GM12875 (cell line): Measurements from ENCODE around the gene IFT172.
"Not testable (repeated sequence)": the region's sequence is repeated elsewhere in the genome, so short reads cannot be mapped to it uniquely, and the experiment has no call there.

Experiments
- H3K4me3 ChIP-seq: one replicate; pipeline ENCODE4 v1.5.1; 2011; ENCODE audit warnings: low read depth, low read length, control low read depth
- CTCF ChIP-seq: IDR thresholded peaks from 2 replicates; pipeline ENCODE4 v1.5.1; 2011; ENCODE audit warnings: low read depth, mild to moderate bottlenecking, control low read depth, inconsistent platforms, low read length, moderate library complexity, borderline replicate concordance; ENCODE audit not compliant: insufficient read depth

The IFT172 gene

GRCh38 chr2:27489498-27490397, at the start of gene IFT172:
IFT172 (minus strand) TSS chr2:27489743; CDS start chr2:27489653, 90 bp downstream.
- H3K4me3 ChIP-seq: peak within 1 kb of the TSS; percentile 49
- no peak for TF ChIP-seq CTCF

- not testable (repeated sequence) for H3K4me3 ChIP-seq
These were observed 49.4 kb upstream of the IFT172 start for GRCh38 chr2:27538839-27539450.

- no peak overlapping the region for H3K4me3 ChIP-seq
- TF ChIP-seq CTCF: no peak
These were observed 47.7 kb upstream of the IFT172 start for GRCh38 chr2:27537287-27537686.

- H3K4me3 ChIP-seq: no peak overlapping the region
- no peak for TF ChIP-seq CTCF
These were observed 42.4 kb upstream of the IFT172 start for GRCh38 chr2:27531983-27532382.

GRCh38 chr2:27527182-27527581, 37.6 kb upstream of the IFT172 start:
- no peak overlapping the region for H3K4me3 ChIP-seq
- TF ChIP-seq CTCF: no peak

- no peak for TF ChIP-seq CTCF
- H3K4me3 ChIP-seq: no peak overlapping the region
These were observed 32.9 kb upstream of the IFT172 start for GRCh38 chr2:27522400-27522945.

- no peak overlapping the region for H3K4me3 ChIP-seq
- no peak for TF ChIP-seq CTCF
These were observed 30.8 kb upstream of the IFT172 start for GRCh38 chr2:27520316-27520715.
